Chondrocyte (in vitro differentiated cells): ENCODE data around the gene ZNF410. TPM values are rescaled to one million over a fixed set of nuclear protein-coding genes. Genes with fewer than 3 reads are reported as not detected.

Source experiments
- DNase-seq: peaks from one replicate; pipeline ENCODE4 v3.0.0; 2021; ENCODE audit warnings: mixed read lengths, low spot score
- H3K27ac Mint-ChIP-seq: one replicate; pipeline ENCODE4 v1.8.0; 2021; ENCODE audit warnings: mild to moderate bottlenecking, moderate library complexity, mixed read lengths; ENCODE audit not compliant: unreplicated experiment
- H3K27me3 Mint-ChIP-seq: 2 replicates; pipeline ENCODE4 v1.8.0; 2021; ENCODE audit warnings: low read depth, mixed read lengths
- H3K36me3 Mint-ChIP-seq: 2 replicates; pipeline ENCODE4 v1.8.0; 2021; ENCODE audit warnings: low read depth, mixed read lengths
- H3K4me1 Mint-ChIP-seq: 2 replicates; pipeline ENCODE4 v1.8.0; 2021; ENCODE audit warnings: low read depth, mild to moderate bottlenecking, mixed read lengths
- H3K4me3 Mint-ChIP-seq: one replicate; pipeline ENCODE4 v1.8.0; 2021; ENCODE audit warnings: mild to moderate bottlenecking, moderate library complexity, mixed read lengths; ENCODE audit not compliant: unreplicated experiment
- H3K9me3 Mint-ChIP-seq: 2 replicates; pipeline ENCODE4 v1.8.0; 2021; ENCODE audit warnings: low read depth, mixed read lengths
- CTCF ChIP-seq: fragments of 200-600 bp; sonication (generic); IDR thresholded peaks from 2 replicates; pipeline ENCODE4 v1.5.0; 2021; ENCODE audit warnings: antibody characterized with exemption, mild to moderate bottlenecking, moderate library complexity
- total RNA-seq: library from RNA; stranded (reverse); gene quantifications from 3 replicates; pipeline ENCODE4 v1.2.1, GENCODE V29; 2021

Gene ZNF410
- total RNA-seq, 1 donor from 2014 or later, result 34.8 TPM

- peaks cover 10% of the 10 kb centered on the region for H3K4me1 Mint-ChIP-seq
- no peaks in the 10 kb centered on the region for H3K36me3 Mint-ChIP-seq
- no peaks in the 10 kb centered on the region for H3K9me3 Mint-ChIP-seq
- no peak for TF ChIP-seq CTCF
- H3K4me3 Mint-ChIP-seq, result no peak overlapping the region
- no peak overlapping the region for H3K27ac Mint-ChIP-seq
- no peaks in the 10 kb centered on the region for H3K27me3 Mint-ChIP-seq
- no peak for DNase-seq
Measured at GRCh38 chr14:73877790-73878189, 8.9 kb upstream of the ZNF410 start.

- TF ChIP-seq CTCF, result no peak
- H3K27ac Mint-ChIP-seq, result no peak overlapping the region
- peaks cover 10% of the 10 kb centered on the region for H3K4me1 Mint-ChIP-seq
- no peaks in the 10 kb centered on the region for H3K36me3 Mint-ChIP-seq
- no peak overlapping the region for H3K4me3 Mint-ChIP-seq
- DNase-seq, result no peak
- H3K9me3 Mint-ChIP-seq, result no peaks in the 10 kb centered on the region
- H3K27me3 Mint-ChIP-seq, result no peaks in the 10 kb centered on the region
Measured at GRCh38 chr14:73878436-73878835, 8.2 kb upstream of the ZNF410 start.

- no peak overlapping the region for H3K27ac Mint-ChIP-seq
- H3K9me3 Mint-ChIP-seq, result no peaks in the 10 kb centered on the region
- peaks cover 10% of the 10 kb centered on the region for H3K4me1 Mint-ChIP-seq
- no peak for TF ChIP-seq CTCF
- no peak for DNase-seq
- H3K36me3 Mint-ChIP-seq, result no peaks in the 10 kb centered on the region
- no peak overlapping the region for H3K4me3 Mint-ChIP-seq
- H3K27me3 Mint-ChIP-seq, result no peaks in the 10 kb centered on the region
Measured at GRCh38 chr14:73879027-73879426, 7.6 kb upstream of the ZNF410 start.

GRCh38 chr14:73884438-73885190 lies 2.0 kb upstream of the ZNF410 start:
- H3K27ac Mint-ChIP-seq, result peak overlapping the region; percentile 69
- no peak for TF ChIP-seq CTCF
- no peak for DNase-seq
- peaks cover 41% of the 10 kb centered on the region for H3K4me1 Mint-ChIP-seq
- H3K36me3 Mint-ChIP-seq, result no peaks in the 10 kb centered on the region
- H3K4me3 Mint-ChIP-seq, result peak overlapping the region; percentile 27
- no peaks in the 10 kb centered on the region for H3K9me3 Mint-ChIP-seq
- H3K27me3 Mint-ChIP-seq, result no peaks in the 10 kb centered on the region

- Mint-ChIP-seq H3K4me3 (peak overlapping the region; percentile 93), H3K27ac (peak overlapping the region; percentile 98), H3K9me3 (no peaks in the 10 kb centered on the region), H3K36me3 (no peaks in the 10 kb centered on the region), H3K4me1 (peaks cover 42% of the 10 kb centered on the region), H3K27me3 (no peaks in the 10 kb centered on the region)
- no peak for TF ChIP-seq CTCF
- no peak for DNase-seq
Measured at GRCh38 chr14:73887318-73887616, 608 bp downstream of the ZNF410 start.
